Calu3 (cell line): ENCODE results near the gene TANC1. TPM values are rescaled to one million over a fixed set of nuclear protein-coding genes. Genes with fewer than 3 reads are reported as not detected.

Experiments
- BruUV-seq: library from RNA; stranded (reverse); fragments of 400-500 nt; replicated peaks from 2 replicates; lab custom pipeline; 2021; lab: Mats Ljungman, UMichigan
- CTCF ChIA-PET: fragments of 300-600 bp; sonication (Branson Sonifier 250); formaldehyde crosslinking; loops from one replicate; lab custom pipeline; 2022; ENCODE audit warnings: antibody characterized with exemption; lab: Charles Lee
- DNase-seq: peaks from one replicate; pipeline ENCODE4 v3.0.0; 2022
- H3K27ac Mint-ChIP-seq: one replicate; pipeline ENCODE4 v1.8.0; 2022; ENCODE audit warnings: mixed read lengths; ENCODE audit not compliant: unreplicated experiment
- H3K27me3 Mint-ChIP-seq: one replicate; pipeline ENCODE4 v1.8.0; 2022; ENCODE audit warnings: mixed read lengths; ENCODE audit not compliant: unreplicated experiment
- H3K36me3 Mint-ChIP-seq: one replicate; pipeline ENCODE4 v1.8.0; 2022; ENCODE audit warnings: mild to moderate bottlenecking, moderate library complexity, mixed read lengths; ENCODE audit not compliant: insufficient read depth, unreplicated experiment
- H3K4me1 Mint-ChIP-seq: one replicate; pipeline ENCODE4 v1.8.0; 2022; ENCODE audit warnings: mild to moderate bottlenecking, low read depth, mixed read lengths; ENCODE audit not compliant: unreplicated experiment
- H3K4me3 Mint-ChIP-seq: one replicate; pipeline ENCODE4 v1.8.0; 2022; ENCODE audit warnings: mild to moderate bottlenecking, low read depth, moderate library complexity, mixed read lengths; ENCODE audit not compliant: unreplicated experiment
- H3K9me3 Mint-ChIP-seq: one replicate; pipeline ENCODE4 v1.8.0; 2022; ENCODE audit warnings: low read depth, mixed read lengths; ENCODE audit not compliant: unreplicated experiment
- intact Hi-C: fragments of 100-400 bp; cut with micrococcal nuclease; formaldehyde crosslinking; loops from one replicate; pipeline ENCODE4 v1.10.0; 2022; ENCODE audit not compliant: unreplicated experiment
- total RNA-seq: library from RNA; stranded (reverse); gene quantifications from 2 replicates; pipeline ENCODE4 v1.2.3, GENCODE V29; 2022
- TF ChIP-seq, protein P1 (sequence below): fragments of 200-600 bp; IDR thresholded peaks from one replicate; pipeline ENCODE4 v1.8.0; 2022; ENCODE audit warnings: antibody characterized with exemption; ENCODE audit not compliant: unreplicated experiment

Gene TANC1
- total RNA-seq, 1 experiment from 2014 or later: 41.2 TPM

DNA sequence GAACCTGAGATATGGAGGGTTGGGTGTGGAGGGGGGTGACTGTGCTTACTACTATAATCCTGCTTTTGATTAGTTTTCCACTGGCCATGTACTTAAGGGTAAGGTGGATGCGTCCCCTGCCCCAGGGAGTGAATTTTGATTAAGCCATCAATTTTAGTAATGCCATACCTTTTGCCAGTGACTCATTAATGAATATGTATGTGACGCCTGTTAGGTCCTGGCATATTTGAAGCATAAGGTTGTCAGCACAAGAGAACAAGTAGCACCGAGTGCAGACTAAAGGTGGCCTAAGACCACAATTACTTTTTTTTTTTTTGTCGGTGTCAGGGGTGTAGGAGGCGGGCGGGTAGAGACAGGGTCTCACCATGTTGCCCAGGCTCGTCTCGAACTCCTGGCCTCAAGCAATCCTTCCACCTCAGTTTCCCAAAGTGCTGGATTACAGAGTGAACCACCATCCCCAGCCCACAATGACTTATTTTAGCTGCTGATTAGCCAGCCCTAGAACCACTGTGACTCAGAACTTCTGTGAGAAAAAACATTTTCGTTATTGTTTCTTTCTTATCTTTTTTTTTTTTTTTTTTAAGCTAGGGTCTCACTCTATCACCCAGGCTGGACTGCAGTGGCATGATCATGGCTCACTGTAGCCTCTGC, 7.0 kb downstream of the TANC1 start:
- Mint-ChIP-seq H3K36me3 (peaks cover 13% of the 10 kb centered on the region), H3K9me3 (no peaks in the 10 kb centered on the region), H3K4me1 (peaks cover 39% of the 10 kb centered on the region), H3K4me3 (no peak overlapping the region), H3K27me3 (no peaks in the 10 kb centered on the region), H3K27ac (no peak overlapping the region)
- BruUV-seq: no TSS peak
- no peak for DNase-seq
- TF ChIP-seq, protein P1, sequence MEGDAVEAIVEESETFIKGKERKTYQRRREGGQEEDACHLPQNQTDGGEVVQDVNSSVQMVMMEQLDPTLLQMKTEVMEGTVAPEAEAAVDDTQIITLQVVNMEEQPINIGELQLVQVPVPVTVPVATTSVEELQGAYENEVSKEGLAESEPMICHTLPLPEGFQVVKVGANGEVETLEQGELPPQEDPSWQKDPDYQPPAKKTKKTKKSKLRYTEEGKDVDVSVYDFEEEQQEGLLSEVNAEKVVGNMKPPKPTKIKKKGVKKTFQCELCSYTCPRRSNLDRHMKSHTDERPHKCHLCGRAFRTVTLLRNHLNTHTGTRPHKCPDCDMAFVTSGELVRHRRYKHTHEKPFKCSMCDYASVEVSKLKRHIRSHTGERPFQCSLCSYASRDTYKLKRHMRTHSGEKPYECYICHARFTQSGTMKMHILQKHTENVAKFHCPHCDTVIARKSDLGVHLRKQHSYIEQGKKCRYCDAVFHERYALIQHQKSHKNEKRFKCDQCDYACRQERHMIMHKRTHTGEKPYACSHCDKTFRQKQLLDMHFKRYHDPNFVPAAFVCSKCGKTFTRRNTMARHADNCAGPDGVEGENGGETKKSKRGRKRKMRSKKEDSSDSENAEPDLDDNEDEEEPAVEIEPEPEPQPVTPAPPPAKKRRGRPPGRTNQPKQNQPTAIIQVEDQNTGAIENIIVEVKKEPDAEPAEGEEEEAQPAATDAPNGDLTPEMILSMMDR: no peak
- CTCF ChIA-PET: interaction anchor here (0.6 to 0.7 kb wide), 4 partner anchors 21 to 206 kb away, joined by 3 to 9 read pairs (median 5); no protein-coding TSS in a partner anchor
- intact Hi-C loops: loop anchor here (10.0 kb wide), 1 partner anchor 119 kb away; no protein-coding TSS in a partner anchor

DNA sequence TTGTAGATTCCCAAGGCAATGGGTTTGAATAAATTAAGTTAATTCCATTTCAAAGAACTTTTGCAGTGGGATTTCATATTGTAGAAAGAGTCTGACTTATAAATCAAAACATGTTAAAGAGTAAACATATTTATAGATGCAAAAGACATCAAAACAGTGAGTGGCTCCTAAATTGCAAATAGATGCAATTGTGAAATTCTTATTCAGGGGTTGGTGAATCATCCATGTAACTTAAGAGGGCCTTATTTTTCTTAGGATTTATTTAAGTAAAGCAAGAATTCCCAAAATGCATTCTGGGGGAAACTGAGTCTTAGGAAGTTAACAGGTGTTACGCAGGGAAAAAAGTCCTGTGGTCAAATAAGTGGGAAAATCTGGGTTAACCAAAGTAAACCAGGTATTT, 11.3 kb downstream of the TANC1 start:
- H3K27me3 Mint-ChIP-seq: no peaks in the 10 kb centered on the region
- CTCF ChIA-PET: no interaction called here
- TF ChIP-seq, protein P1: no peak
- no peaks in the 10 kb centered on the region for H3K9me3 Mint-ChIP-seq
- intact Hi-C loops: loop anchor here (10.0 kb wide), 1 partner anchor 115 kb away; no protein-coding TSS in a partner anchor
- BruUV-seq: no TSS peak
- no peak for DNase-seq
- no peak overlapping the region for H3K27ac Mint-ChIP-seq
- H3K36me3 Mint-ChIP-seq: no peaks in the 10 kb centered on the region
- H3K4me1 Mint-ChIP-seq: peaks cover 12% of the 10 kb centered on the region
- H3K4me3 Mint-ChIP-seq: no peak overlapping the region

DNA sequence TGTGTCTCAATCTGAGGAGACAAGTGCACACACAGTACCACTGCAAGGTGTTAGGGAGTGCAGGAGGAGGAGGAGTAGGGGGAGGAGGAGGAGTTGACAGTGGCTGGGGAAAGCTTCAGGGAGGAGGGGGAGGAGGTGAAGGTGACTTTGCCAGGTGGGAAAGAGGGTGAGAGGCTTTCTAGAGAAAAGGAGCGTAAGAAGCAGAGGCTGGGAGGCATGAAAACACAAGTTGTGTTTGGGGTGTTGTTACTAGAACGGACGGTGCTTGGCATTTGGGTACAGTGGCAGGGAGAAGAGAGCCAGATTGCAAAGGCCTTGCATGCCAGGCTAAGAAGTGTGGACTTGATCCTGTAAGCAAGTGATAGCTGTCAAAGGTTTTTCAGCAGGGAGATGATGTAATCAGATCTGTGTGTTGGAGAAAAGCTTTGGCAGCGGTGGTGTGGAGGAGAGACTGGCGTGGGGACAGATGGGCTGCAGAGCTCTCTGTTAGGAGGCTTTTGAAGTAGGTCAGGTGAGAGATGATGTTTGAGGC, 16.2 kb downstream of the TANC1 start:
- Mint-ChIP-seq H3K27me3 (no peaks in the 10 kb centered on the region), H3K27ac (no peak overlapping the region), H3K36me3 (no peaks in the 10 kb centered on the region), H3K9me3 (no peaks in the 10 kb centered on the region), H3K4me3 (no peak overlapping the region), H3K4me1 (peaks cover 31% of the 10 kb centered on the region)
- no TSS peak for BruUV-seq
- CTCF ChIA-PET: interaction anchor here (0.8 kb wide), 1 partner anchor 25 kb away, joined by 3 read pairs; no protein-coding TSS in a partner anchor
- intact Hi-C loops: no loop called here
- no peak for DNase-seq
- TF ChIP-seq, protein P1: no peak

DNA sequence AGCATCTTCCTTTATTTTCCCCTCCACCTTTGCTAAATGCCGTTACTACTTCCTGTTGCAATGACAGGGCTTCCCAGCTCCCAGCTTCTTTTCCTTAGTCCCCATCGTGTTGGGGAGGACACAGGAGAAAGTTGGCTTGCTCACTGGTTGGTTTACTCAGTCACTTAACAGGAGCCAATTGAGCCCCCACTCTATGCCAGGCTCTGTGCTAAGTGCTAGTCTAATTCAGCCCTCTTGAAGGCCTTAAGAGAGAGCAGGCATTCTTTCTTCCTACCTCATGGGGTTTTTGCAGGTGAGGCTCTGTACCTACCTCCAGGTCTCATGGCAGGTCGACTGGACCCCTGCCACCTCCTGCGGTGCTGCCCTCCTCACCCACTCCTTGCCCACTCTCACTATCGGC, 20.1 kb downstream of the TANC1 start:
- TF ChIP-seq, protein P1: no peak
- no peak overlapping the region for H3K4me3 Mint-ChIP-seq

More for the DNA sequence above, 20.1 kb downstream of the TANC1 start:
- DNase-seq: no peak
- intact Hi-C loops: no loop called here
- Mint-ChIP-seq H3K27ac (peak overlapping the region; percentile 39), H3K36me3 (no peaks in the 10 kb centered on the region), H3K27me3 (no peaks in the 10 kb centered on the region), H3K4me1 (peaks cover 57% of the 10 kb centered on the region), H3K9me3 (no peaks in the 10 kb centered on the region)
- no TSS peak for BruUV-seq
- CTCF ChIA-PET: no interaction called here
